ENCODE measurements around the gene METAP1D. TPM values are rescaled to one million over a fixed set of nuclear protein-coding genes. Genes with fewer than 3 reads are reported as not detected.

The METAP1D gene
- total RNA-seq, 1 donor from 2014 or later: 8.2 TPM

DNA sequence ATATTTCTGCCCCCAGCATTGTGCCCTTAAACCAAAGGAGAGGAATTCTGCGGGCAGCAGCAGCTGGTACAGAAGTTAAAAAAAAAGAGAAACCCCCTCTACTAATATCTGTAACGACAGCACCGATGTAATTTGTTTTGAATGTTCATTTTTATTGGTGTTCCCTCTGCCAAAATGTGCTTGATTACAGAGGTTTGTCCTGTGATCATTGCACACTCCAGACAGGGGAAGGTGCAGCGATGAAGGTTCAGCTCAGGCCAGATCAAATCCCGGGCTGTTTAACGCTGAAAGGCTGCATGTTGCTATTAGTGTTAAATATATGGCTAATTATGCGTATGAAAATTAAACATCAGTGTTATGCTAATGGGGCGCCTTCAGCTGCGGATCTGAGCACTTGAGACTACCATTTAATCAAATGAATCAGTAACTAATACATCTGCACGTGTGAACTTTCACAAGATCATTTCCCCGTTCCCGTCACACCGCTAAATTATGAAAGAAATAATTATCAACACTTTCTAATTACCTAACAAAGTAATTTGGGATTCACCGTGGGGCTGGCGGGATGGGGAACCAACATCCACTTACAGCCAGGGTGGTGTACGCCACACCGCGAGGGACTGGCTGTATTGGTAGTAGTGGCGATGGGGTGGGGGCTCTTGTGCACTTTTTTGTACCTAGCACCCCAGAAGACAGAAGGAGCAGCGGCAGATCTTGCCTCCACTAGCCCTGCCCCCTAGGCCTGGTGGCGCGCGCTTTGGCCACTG is 84.1 kb downstream of the METAP1D start:
- Histone ChIP-seq H3K79me2 (ENCODE audit: low read depth) (no peaks in the 10 kb centered on the region), H2AFZ (replicated peaks) (no peak overlapping the region), H3K27ac (no peak overlapping the region), H3F3A (ENCODE audit: low read depth) (peaks cover 54% of the 10 kb centered on the region), H4K20me1 (ENCODE audit: low read depth) (peaks cover 94% of the 10 kb centered on the region), H3K9ac (no peak overlapping the region), H3K9me3 (ENCODE audit: low read depth) (no peaks in the 10 kb centered on the region), H3K27me3 (peaks cover 100% of the 10 kb centered on the region), H3K4me2 (peak overlapping the region; percentile 84), H3K4me3 (peak overlapping the region; percentile 51), H3K4me1 (peaks cover 37% of the 10 kb centered on the region), H3K36me3 (no peaks in the 10 kb centered on the region)
- H3K27me3 Mint-ChIP-seq (ENCODE audit: insufficient read depth, low read depth): peaks cover 98% of the 10 kb centered on the region
- peaks cover 3% of the 10 kb centered on the region for H3K36me3 Mint-ChIP-seq
- DNase-seq (ENCODE audit: low spot score): peak; percentile 35
- H3K4me3 Mint-ChIP-seq: peak overlapping the region; percentile 86
- TF ChIP-seq, protein P1, sequence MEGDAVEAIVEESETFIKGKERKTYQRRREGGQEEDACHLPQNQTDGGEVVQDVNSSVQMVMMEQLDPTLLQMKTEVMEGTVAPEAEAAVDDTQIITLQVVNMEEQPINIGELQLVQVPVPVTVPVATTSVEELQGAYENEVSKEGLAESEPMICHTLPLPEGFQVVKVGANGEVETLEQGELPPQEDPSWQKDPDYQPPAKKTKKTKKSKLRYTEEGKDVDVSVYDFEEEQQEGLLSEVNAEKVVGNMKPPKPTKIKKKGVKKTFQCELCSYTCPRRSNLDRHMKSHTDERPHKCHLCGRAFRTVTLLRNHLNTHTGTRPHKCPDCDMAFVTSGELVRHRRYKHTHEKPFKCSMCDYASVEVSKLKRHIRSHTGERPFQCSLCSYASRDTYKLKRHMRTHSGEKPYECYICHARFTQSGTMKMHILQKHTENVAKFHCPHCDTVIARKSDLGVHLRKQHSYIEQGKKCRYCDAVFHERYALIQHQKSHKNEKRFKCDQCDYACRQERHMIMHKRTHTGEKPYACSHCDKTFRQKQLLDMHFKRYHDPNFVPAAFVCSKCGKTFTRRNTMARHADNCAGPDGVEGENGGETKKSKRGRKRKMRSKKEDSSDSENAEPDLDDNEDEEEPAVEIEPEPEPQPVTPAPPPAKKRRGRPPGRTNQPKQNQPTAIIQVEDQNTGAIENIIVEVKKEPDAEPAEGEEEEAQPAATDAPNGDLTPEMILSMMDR (IDR thresholded peaks at IDR 0.05): peak; percentile 3
- TF ChIP-seq EZH2phosphoT487 (IDR thresholded peaks at IDR 0.05) (peak; percentile 16), EZH2 (IDR thresholded peaks at IDR 0.05) (peak; percentile 48)
- peaks cover 3% of the 10 kb centered on the region for H3K9me3 Mint-ChIP-seq
- H3K27ac Mint-ChIP-seq: no peak overlapping the region
- H3K4me1 Mint-ChIP-seq: peaks cover 59% of the 10 kb centered on the region

DNA sequence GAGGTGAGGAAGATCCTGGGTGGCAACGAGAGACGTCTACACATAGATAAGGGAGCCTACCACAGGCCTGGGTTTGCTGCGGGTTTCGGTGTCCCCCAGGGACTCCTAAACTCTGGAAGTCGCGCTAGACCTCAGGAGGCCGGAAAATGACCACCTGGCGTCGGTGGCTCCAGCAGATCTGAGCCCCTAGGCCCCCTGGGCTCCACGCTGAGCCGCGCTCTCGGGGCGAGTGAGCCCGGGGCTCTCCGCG is 84.6 kb downstream of the METAP1D start:
- H2AFZ ChIP-seq (replicated peaks): peak overlapping the region; percentile 65
- no peaks in the 10 kb centered on the region for H3K9me3 ChIP-seq (ENCODE audit: low read depth)
- H3F3A ChIP-seq (ENCODE audit: low read depth): peaks cover 60% of the 10 kb centered on the region
- no peak for DNase-seq (ENCODE audit: low spot score)
- H3K27ac ChIP-seq: no peak overlapping the region
- peaks cover 37% of the 10 kb centered on the region for H3K4me1 ChIP-seq
- peaks cover 94% of the 10 kb centered on the region for H4K20me1 ChIP-seq (ENCODE audit: low read depth)
- H3K4me3 ChIP-seq: peak overlapping the region; percentile 51
- peak overlapping the region; percentile 86 for H3K4me3 Mint-ChIP-seq
- no peak overlapping the region for H3K9ac ChIP-seq
- peaks cover 59% of the 10 kb centered on the region for H3K4me1 Mint-ChIP-seq
- no peaks in the 10 kb centered on the region for H3K79me2 ChIP-seq (ENCODE audit: low read depth)
- peak overlapping the region; percentile 84 for H3K4me2 ChIP-seq
- H3K27me3 ChIP-seq: peaks cover 100% of the 10 kb centered on the region
- peak; percentile 73 for TF ChIP-seq EZH2phosphoT487 (IDR thresholded peaks at IDR 0.05)
- TF ChIP-seq, protein P1 (IDR thresholded peaks at IDR 0.05): no peak
- no peaks in the 10 kb centered on the region for H3K36me3 ChIP-seq
- H3K27ac Mint-ChIP-seq: no peak overlapping the region
- no peaks in the 10 kb centered on the region for H3K36me3 Mint-ChIP-seq
- H3K9me3 Mint-ChIP-seq: peaks cover 3% of the 10 kb centered on the region
- peaks cover 98% of the 10 kb centered on the region for H3K27me3 Mint-ChIP-seq (ENCODE audit: insufficient read depth, low read depth)

DNA sequence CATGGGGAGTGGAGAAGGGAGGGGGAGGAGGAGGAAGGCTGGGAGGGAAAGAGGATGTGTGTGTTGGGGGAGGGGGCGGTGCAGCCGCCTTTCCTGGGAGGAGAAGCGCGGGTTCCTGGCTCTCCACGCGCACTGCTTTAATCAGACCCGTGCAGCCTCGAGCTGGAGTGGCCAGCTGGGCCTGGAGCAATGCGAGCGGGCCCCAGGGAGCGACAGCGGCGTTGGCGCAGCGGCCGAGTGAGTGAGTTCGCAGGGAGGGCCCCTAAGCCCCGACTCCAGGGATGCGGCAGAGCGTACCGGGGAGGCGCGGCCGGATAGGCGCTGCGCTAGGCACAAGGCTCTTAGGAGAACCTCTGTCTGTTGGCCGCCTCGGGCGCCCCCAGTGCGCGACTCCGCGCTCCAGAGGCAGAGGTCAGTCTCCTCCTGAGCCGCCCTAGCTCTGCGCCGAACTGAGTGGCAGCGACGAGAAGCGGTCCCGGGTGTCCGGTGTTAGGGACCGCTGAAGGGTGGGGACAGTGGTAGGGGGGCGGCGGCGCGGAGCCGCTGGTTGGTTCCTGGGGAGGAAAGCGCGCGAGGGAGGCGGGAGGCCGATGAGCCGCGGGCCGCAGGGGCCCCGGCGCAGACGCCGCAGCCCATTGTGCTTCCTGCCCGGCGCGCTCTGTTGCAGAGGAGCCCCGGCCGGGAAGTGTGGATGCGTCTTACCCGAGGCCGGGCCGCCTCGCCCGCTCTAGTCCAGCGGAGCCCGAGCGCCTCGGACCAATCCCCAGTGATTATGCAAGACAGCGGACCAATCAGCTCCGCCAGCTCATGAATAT is 85.1 kb downstream of the METAP1D start:
- Histone ChIP-seq H3K4me1 (peaks cover 37% of the 10 kb centered on the region), H4K20me1 (ENCODE audit: low read depth) (peaks cover 95% of the 10 kb centered on the region), H2AFZ (replicated peaks) (peak overlapping the region; percentile 65), H3K4me3 (peak overlapping the region; percentile 51), H3K9me3 (ENCODE audit: low read depth) (no peaks in the 10 kb centered on the region), H3K79me2 (ENCODE audit: low read depth) (no peaks in the 10 kb centered on the region), H3F3A (ENCODE audit: low read depth) (peaks cover 62% of the 10 kb centered on the region), H3K4me2 (peak overlapping the region; percentile 84), H3K27ac (no peak overlapping the region), H3K9ac (no peak overlapping the region), H3K36me3 (no peaks in the 10 kb centered on the region), H3K27me3 (peaks cover 100% of the 10 kb centered on the region)
- Mint-ChIP-seq H3K27me3 (ENCODE audit: insufficient read depth, low read depth) (peaks cover 98% of the 10 kb centered on the region), H3K9me3 (peaks cover 3% of the 10 kb centered on the region), H3K27ac (no peak overlapping the region), H3K4me1 (peaks cover 59% of the 10 kb centered on the region), H3K36me3 (no peaks in the 10 kb centered on the region), H3K4me3 (peak overlapping the region; percentile 86)
- peak; percentile 15 for TF ChIP-seq EZH2 (IDR thresholded peaks at IDR 0.05)
- no peak for TF ChIP-seq EZH2phosphoT487 (IDR thresholded peaks at IDR 0.05)
- peak; percentile 97 for DNase-seq (ENCODE audit: low spot score)

All from neural progenitor cell (in vitro differentiated cells).